K562 (cell line): Measurements from ENCODE around the gene BSPRY. TPM values are rescaled to one million over a fixed set of nuclear protein-coding genes. Genes with fewer than 3 reads are reported as not detected.
A peak's percentile ranks its signal among the peaks of the same experiment; 100 is the strongest.

Source experiments
- ASH1L ChIP-seq: fragments of 450-650 bp; IDR thresholded peaks from 2 replicates; pipeline ENCODE4 v1.6.1; 2018; ENCODE audit warnings: borderline replicate concordance, mild to moderate bottlenecking, low read depth; ENCODE audit not compliant: partially characterized antibody
- HSF4 ChIP-seq: fragments of 250-450 bp; sonication (Bioruptor Pico); IDR thresholded peaks from 2 replicates; pipeline ENCODE4 v2.1.2; 2022; ENCODE audit warnings: mild to moderate bottlenecking, moderate library complexity, borderline replicate concordance
- ILF3 ChIP-seq: fragments of 450-650 bp; IDR thresholded peaks from 2 replicates; pipeline ENCODE4 v1.6.1; 2018; ENCODE audit warnings: antibody characterized with exemption, mild to moderate bottlenecking, moderate library complexity, borderline replicate concordance
- KDM5B ChIP-seq: fragments of 200-600 bp; sonication (generic); IDR thresholded peaks from 2 replicates; pipeline ENCODE4 v1.6.1; 2012; ENCODE audit warnings: low read depth, mild to moderate bottlenecking, moderate library complexity, low read length, control low read depth, inconsistent platforms; ENCODE audit not compliant: insufficient replicate concordance
- MAFG ChIP-seq: fragments of 450-650 bp; conservative IDR thresholded peaks from 2 replicates; pipeline ENCODE4 v1.6.1; 2016; ENCODE audit warnings: missing genetic modification characterization, missing compliant biosample characterization
- MCM3 ChIP-seq: fragments of 450-650 bp; IDR thresholded peaks from 2 replicates; pipeline ENCODE4 v1.6.1; 2016
- NBN ChIP-seq: fragments of 450-650 bp; IDR thresholded peaks from 2 replicates; pipeline ENCODE4 v1.6.1; 2016; ENCODE audit warnings: low read depth, mild to moderate bottlenecking
- NR4A1 ChIP-seq, 2 experiments: fragments of 250-450 bp in 1 of 2; fragments of 450-650 bp in 1 of 2; sonication (Bioruptor Pico) in 1 of 2; IDR thresholded peaks; 2 replicates each; pipeline versions ENCODE4 v1.4.0 to v1.6.1; 2016 to 2020; ENCODE audit warnings: mild to moderate bottlenecking in 2 of 2, missing compliant biosample characterization in 1 of 2, missing genetic modification characterization in 1 of 2, moderate library complexity in 1 of 2
- OTX1 ChIP-seq: fragments of 450-650 bp; formaldehyde crosslinking; IDR thresholded peaks from 2 replicates; pipeline ENCODE4 v1.4.0; 2022; ENCODE audit warnings: mild to moderate bottlenecking
- POLR2AphosphoS2 ChIP-seq: IDR thresholded peaks from 2 replicates; pipeline ENCODE4 v1.6.1; 2012; ENCODE audit warnings: low read length, improper control_type of control experiment
- RBM17 ChIP-seq: fragments of 200-400 bp; formaldehyde crosslinking; IDR thresholded peaks from 2 replicates; pipeline ENCODE4 v1.6.1; 2017; ENCODE audit warnings: low read depth, mild to moderate bottlenecking, low read length, borderline replicate concordance
- SNIP1 ChIP-seq: fragments of 450-650 bp; IDR thresholded peaks from 2 replicates; pipeline ENCODE4 v1.7.1; 2017; ENCODE audit warnings: low read depth, mild to moderate bottlenecking
- TEAD1 ChIP-seq, 2 experiments: fragments of 450-650 bp in 1 of 2; sonication (generic) in 1 of 2; formaldehyde crosslinking; IDR thresholded peaks; 2 replicates each; pipeline versions ENCODE4 v1.4.0 to v1.8.0; 2020 to 2022; ENCODE audit warnings: mild to moderate bottlenecking in 2 of 2, missing genetic modification reagents in 1 of 2
- U2AF1 ChIP-seq: fragments of 200-400 bp; formaldehyde crosslinking; optimal IDR thresholded peaks from 2 replicates; pipeline ENCODE3; 2017; ENCODE audit warnings: mild to moderate bottlenecking, low read depth, low read length, moderate library complexity
- ZBTB8A ChIP-seq: fragments of 450-650 bp; IDR thresholded peaks from 2 replicates; pipeline ENCODE4 v1.6.1; 2018; ENCODE audit warnings: mild to moderate bottlenecking, moderate library complexity; ENCODE audit not compliant: partially characterized antibody
- ZNF143 ChIP-seq: sonication (generic); formaldehyde crosslinking; IDR thresholded peaks from 2 replicates; pipeline ENCODE4 v1.9.0; 2022; ENCODE audit warnings: mild to moderate bottlenecking, missing genetic modification reagents
- ZNF3 ChIP-seq: fragments of 250-450 bp; sonication (Bioruptor Pico); IDR thresholded peaks from 2 replicates; pipeline ENCODE4 v1.5.0; 2021; ENCODE audit warnings: mild to moderate bottlenecking, moderate library complexity
- polyA plus RNA-seq, 8 experiments: library from polyadenylated mRNA; depleted of rRNA in 4 of 8; stranded (reverse) in 5 of 8; unstranded in 3 of 8; fragments of >200 nt; fragmentation: Nextera tagmentation in 2 of 8; fragmentation: Illumina TruSeq in 1 of 8; extraction: Ambion mirVana in 2 of 8; extraction: Trizol in 1 of 8; gene quantifications; 2 replicates each; pipeline versions ENCODE4 v1.2.1 to v1.2.3, GENCODE V29; 2011 to 2014; ENCODE audit warnings: inconsistent platforms in 1 of 8, missing spikeins in 1 of 8
- total RNA-seq, 7 experiments: library from RNA; depleted of rRNA in 6 of 7; stranded (reverse); fragments of >200 nt in 6 of 7; fragmentation: Illumina TruSeq in 2 of 7; extraction: Trizol in 2 of 7; gene quantifications; 2 replicates each; pipeline versions ENCODE4 v1.2.1 to v1.2.3, GENCODE V29; 2011 to 2021; ENCODE audit warnings: low replicate concordance in 1 of 7
- TF ChIP-seq, protein P1 (sequence below): sonication (generic); formaldehyde crosslinking; IDR thresholded peaks from 2 replicates; pipeline ENCODE4 v1.8.0; 2022; ENCODE audit warnings: mild to moderate bottlenecking, missing genetic modification reagents
- TF ChIP-seq, protein P2 (sequence below): sonication (generic); formaldehyde crosslinking; IDR thresholded peaks from 2 replicates; pipeline ENCODE4 v1.8.1; 2023; ENCODE audit warnings: missing genetic modification reagents, mild to moderate bottlenecking, borderline replicate concordance

BSPRY gene
- total and polyA plus RNA-seq, 9 of the 15 experiments (the other 6 are each of a cell fraction or from before 2014, with no cell fraction given): 0.07 to 0.67 (median 0.18) TPM

GRCh38 chr9:113340011-113340699 lies 9.2 kb upstream of the BSPRY start, which contains the start of gene WDR31 (continued):
- TF ChIP-seq RBM17 (no peak), ZNF143 (CRISPR knock-in tag) (no peak), TEAD1 (CRISPR knock-in tag; IDR thresholded peaks at IDR 0.05) (no peak; a peak in 1 of 4 replicates), OTX1 (CRISPR knock-in tag) (no peak), POLR2AphosphoS2 (no peak), ZNF3 (CRISPR knock-in tag) (no peak), U2AF1 (no peak), NBN (0 out of 2 replicates have a peak, but pooled peaks have one; percentile 65), ZBTB8A (no peak), ASH1L (no peak), HSF4 (no peak), MCM3 (no peak), MAFG (no peak), ILF3 (no peak), NR4A1 (CRISPR knock-in tag; IDR thresholded peaks at IDR 0.05) (no peak), NR4A1 (tag; IDR thresholded peaks at IDR 0.05) (0 out of 2 replicates have a peak, but pooled peaks have one; percentile 43), KDM5B (peak; percentile 85), SNIP1 (no peak)
- TF ChIP-seq, protein P1, sequence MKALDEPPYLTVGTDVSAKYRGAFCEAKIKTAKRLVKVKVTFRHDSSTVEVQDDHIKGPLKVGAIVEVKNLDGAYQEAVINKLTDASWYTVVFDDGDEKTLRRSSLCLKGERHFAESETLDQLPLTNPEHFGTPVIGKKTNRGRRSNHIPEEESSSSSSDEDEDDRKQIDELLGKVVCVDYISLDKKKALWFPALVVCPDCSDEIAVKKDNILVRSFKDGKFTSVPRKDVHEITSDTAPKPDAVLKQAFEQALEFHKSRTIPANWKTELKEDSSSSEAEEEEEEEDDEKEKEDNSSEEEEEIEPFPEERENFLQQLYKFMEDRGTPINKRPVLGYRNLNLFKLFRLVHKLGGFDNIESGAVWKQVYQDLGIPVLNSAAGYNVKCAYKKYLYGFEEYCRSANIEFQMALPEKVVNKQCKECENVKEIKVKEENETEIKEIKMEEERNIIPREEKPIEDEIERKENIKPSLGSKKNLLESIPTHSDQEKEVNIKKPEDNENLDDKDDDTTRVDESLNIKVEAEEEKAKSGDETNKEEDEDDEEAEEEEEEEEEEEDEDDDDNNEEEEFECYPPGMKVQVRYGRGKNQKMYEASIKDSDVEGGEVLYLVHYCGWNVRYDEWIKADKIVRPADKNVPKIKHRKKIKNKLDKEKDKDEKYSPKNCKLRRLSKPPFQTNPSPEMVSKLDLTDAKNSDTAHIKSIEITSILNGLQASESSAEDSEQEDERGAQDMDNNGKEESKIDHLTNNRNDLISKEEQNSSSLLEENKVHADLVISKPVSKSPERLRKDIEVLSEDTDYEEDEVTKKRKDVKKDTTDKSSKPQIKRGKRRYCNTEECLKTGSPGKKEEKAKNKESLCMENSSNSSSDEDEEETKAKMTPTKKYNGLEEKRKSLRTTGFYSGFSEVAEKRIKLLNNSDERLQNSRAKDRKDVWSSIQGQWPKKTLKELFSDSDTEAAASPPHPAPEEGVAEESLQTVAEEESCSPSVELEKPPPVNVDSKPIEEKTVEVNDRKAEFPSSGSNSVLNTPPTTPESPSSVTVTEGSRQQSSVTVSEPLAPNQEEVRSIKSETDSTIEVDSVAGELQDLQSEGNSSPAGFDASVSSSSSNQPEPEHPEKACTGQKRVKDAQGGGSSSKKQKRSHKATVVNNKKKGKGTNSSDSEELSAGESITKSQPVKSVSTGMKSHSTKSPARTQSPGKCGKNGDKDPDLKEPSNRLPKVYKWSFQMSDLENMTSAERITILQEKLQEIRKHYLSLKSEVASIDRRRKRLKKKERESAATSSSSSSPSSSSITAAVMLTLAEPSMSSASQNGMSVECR (CRISPR knock-in tag): peak; percentile 56; the same call in 1 of the 2 replicates
- TF ChIP-seq, protein P2, sequence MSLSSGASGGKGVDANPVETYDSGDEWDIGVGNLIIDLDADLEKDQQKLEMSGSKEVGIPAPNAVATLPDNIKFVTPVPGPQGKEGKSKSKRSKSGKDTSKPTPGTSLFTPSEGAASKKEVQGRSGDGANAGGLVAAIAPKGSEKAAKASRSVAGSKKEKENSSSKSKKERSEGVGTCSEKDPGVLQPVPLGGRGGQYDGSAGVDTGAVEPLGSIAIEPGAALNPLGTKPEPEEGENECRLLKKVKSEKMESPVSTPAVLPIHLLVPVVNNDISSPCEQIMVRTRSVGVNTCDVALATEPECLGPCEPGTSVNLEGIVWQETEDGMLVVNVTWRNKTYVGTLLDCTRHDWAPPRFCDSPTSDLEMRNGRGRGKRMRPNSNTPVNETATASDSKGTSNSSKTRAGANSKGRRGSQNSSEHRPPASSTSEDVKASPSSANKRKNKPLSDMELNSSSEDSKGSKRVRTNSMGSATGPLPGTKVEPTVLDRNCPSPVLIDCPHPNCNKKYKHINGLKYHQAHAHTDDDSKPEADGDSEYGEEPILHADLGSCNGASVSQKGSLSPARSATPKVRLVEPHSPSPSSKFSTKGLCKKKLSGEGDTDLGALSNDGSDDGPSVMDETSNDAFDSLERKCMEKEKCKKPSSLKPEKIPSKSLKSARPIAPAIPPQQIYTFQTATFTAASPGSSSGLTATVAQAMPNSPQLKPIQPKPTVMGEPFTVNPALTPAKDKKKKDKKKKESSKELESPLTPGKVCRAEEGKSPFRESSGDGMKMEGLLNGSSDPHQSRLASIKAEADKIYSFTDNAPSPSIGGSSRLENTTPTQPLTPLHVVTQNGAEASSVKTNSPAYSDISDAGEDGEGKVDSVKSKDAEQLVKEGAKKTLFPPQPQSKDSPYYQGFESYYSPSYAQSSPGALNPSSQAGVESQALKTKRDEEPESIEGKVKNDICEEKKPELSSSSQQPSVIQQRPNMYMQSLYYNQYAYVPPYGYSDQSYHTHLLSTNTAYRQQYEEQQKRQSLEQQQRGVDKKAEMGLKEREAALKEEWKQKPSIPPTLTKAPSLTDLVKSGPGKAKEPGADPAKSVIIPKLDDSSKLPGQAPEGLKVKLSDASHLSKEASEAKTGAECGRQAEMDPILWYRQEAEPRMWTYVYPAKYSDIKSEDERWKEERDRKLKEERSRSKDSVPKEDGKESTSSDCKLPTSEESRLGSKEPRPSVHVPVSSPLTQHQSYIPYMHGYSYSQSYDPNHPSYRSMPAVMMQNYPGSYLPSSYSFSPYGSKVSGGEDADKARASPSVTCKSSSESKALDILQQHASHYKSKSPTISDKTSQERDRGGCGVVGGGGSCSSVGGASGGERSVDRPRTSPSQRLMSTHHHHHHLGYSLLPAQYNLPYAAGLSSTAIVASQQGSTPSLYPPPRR: no peak
